Fibroblast of pulmonary artery (primary cell): Measurements from ENCODE around the gene SDK1.
"Not testable (repeated sequence)": the region's sequence is repeated elsewhere in the genome, so short reads cannot be mapped to it uniquely, and the experiment has no call there.

Source experiments
- DNase-seq: peaks from one replicate; pipeline ENCODE4 v3.0.0-alpha.2; 2010; ENCODE audit warnings: low read depth
- H3K4me3 ChIP-seq: replicated peaks from 2 replicates; pipeline ENCODE4 v1.5.1; 2011; ENCODE audit warnings: low read depth, mild to moderate bottlenecking, control low read depth, low read length, moderate library complexity
- CTCF ChIP-seq: IDR thresholded peaks from 2 replicates; pipeline ENCODE4 v1.5.1; 2011; ENCODE audit warnings: mild to moderate bottlenecking, control low read depth, low read length, inconsistent platforms; ENCODE audit errors: missing control alignments

Gene SDK1

GRCh38 chr7:3579638-3580219, 278.7 kb downstream of the SDK1 start:
- no peak overlapping the region for H3K4me3 ChIP-seq
- no peak for DNase-seq
- TF ChIP-seq CTCF: no peak

GRCh38 chr7:3582145-3582544, 281.1 kb downstream of the SDK1 start:
- DNase-seq, H3K4me3 ChIP-seq: not testable (repeated sequence)

GRCh38 chr7:3585826-3586225, 284.8 kb downstream of the SDK1 start:
- no peak overlapping the region for H3K4me3 ChIP-seq
- DNase-seq: no peak
- TF ChIP-seq CTCF: no peak

- no peak for TF ChIP-seq CTCF
- DNase-seq: no peak
- no peak overlapping the region for H3K4me3 ChIP-seq
These were observed 287.3 kb downstream of the SDK1 start for GRCh38 chr7:3588341-3588740.

- TF ChIP-seq CTCF: no peak
- H3K4me3 ChIP-seq: no peak overlapping the region
- no peak for DNase-seq
These were observed 288.7 kb downstream of the SDK1 start for GRCh38 chr7:3589752-3590151.

- no peak for TF ChIP-seq CTCF
- no peak overlapping the region for H3K4me3 ChIP-seq
- DNase-seq: no peak
These were observed 290.2 kb downstream of the SDK1 start for GRCh38 chr7:3591219-3591618.

- no peak for DNase-seq
- TF ChIP-seq CTCF: no peak
- H3K4me3 ChIP-seq: no peak overlapping the region
These were observed 290.9 kb downstream of the SDK1 start for GRCh38 chr7:3591944-3592343.
